HepG2 (cell line): ENCODE measurements around the gene VPS11. TPM values are rescaled to one million over a fixed set of nuclear protein-coding genes. Genes with fewer than 3 reads are reported as not detected.

Source experiments
- CEBPB ChIP-seq: IDR thresholded peaks from 2 replicates; pipeline ENCODE4 v1.6.1; 2011; ENCODE audit warnings: low read depth, low read length, improper control_type of control experiment, borderline replicate concordance
- ERF ChIP-seq: IDR thresholded peaks from 2 replicates; pipeline ENCODE4 v1.6.1; 2018; ENCODE audit warnings: missing biosample characterization, missing genetic modification reagents
- ETV5 ChIP-seq: IDR thresholded peaks from 2 replicates; pipeline ENCODE4 v1.6.1; 2018; ENCODE audit warnings: missing biosample characterization, missing genetic modification reagents, inconsistent platforms, borderline replicate concordance
- FOXJ3 ChIP-seq: sonication (generic); formaldehyde crosslinking; IDR thresholded peaks from 2 replicates; pipeline ENCODE4 v1.4.0; 2020; ENCODE audit warnings: missing genetic modification reagents, mild to moderate bottlenecking, borderline replicate concordance
- HDAC2 ChIP-seq: sonication (generic); formaldehyde crosslinking; IDR thresholded peaks from 2 replicates; pipeline ENCODE4 v1.4.0; 2020; ENCODE audit warnings: missing genetic modification reagents
- HMG20B ChIP-seq: conservative IDR thresholded peaks from 2 replicates; pipeline ENCODE4 v1.6.1; 2016; ENCODE audit warnings: missing genetic modification reagents, missing compliant biosample characterization
- IKZF1 ChIP-seq: fragments of 450-650 bp; IDR thresholded peaks from 2 replicates; pipeline ENCODE4 v1.7.1; 2016
- KAT7 ChIP-seq: IDR thresholded peaks from 2 replicates; pipeline ENCODE4 v1.6.1; 2018; ENCODE audit warnings: borderline replicate concordance, missing compliant biosample characterization
- MEF2D ChIP-seq: sonication (generic); formaldehyde crosslinking; IDR thresholded peaks from 2 replicates; pipeline ENCODE4 v1.5.1; 2020; ENCODE audit warnings: mild to moderate bottlenecking, missing genetic modification reagents
- MIER2 ChIP-seq: IDR thresholded peaks from 2 replicates; pipeline ENCODE4 v1.6.1; 2016; ENCODE audit warnings: missing biosample characterization, missing genetic modification reagents
- RAD51 ChIP-seq: fragments of 450-650 bp; IDR thresholded peaks from 2 replicates; pipeline ENCODE4 v1.6.1; 2016; ENCODE audit warnings: borderline replicate concordance
- RBFOX2 ChIP-seq: fragments of 200-400 bp; formaldehyde crosslinking; IDR thresholded peaks from 2 replicates; pipeline ENCODE4 v1.6.1; 2017; ENCODE audit warnings: low read depth, mild to moderate bottlenecking, low read length
- YEATS4 ChIP-seq: sonication (generic); formaldehyde crosslinking; IDR thresholded peaks from 2 replicates; pipeline ENCODE4 v1.4.0; 2020; ENCODE audit warnings: missing genetic modification reagents, borderline replicate concordance
- ZBTB7B ChIP-seq: sonication (generic); formaldehyde crosslinking; IDR thresholded peaks from 2 replicates; pipeline ENCODE4 v1.4.0; 2020; ENCODE audit warnings: missing genetic modification reagents
- ZIK1 ChIP-seq: sonication (generic); formaldehyde crosslinking; IDR thresholded peaks from 2 replicates; pipeline ENCODE4 v1.5.0; 2020; ENCODE audit warnings: mild to moderate bottlenecking, low read depth, missing genetic modification reagents, borderline replicate concordance
- ZNF260 ChIP-seq: sonication (generic); formaldehyde crosslinking; IDR thresholded peaks from 2 replicates; pipeline ENCODE4 v1.4.0; 2020; ENCODE audit warnings: missing genetic modification reagents, low read depth, mild to moderate bottlenecking, borderline replicate concordance
- ZNF343 ChIP-seq: sonication (generic); formaldehyde crosslinking; IDR thresholded peaks from 2 replicates; pipeline ENCODE4 v1.4.0; 2020; ENCODE audit warnings: mild to moderate bottlenecking, missing genetic modification reagents
- ZNF496 ChIP-seq: sonication (generic); formaldehyde crosslinking; IDR thresholded peaks from 2 replicates; pipeline ENCODE4 v1.8.1; 2023; ENCODE audit warnings: mild to moderate bottlenecking, moderate library complexity, missing genetic modification reagents; ENCODE audit not compliant: insufficient replicate concordance
- ZNF572 ChIP-seq: sonication (generic); formaldehyde crosslinking; IDR thresholded peaks from 2 replicates; pipeline ENCODE4 v1.5.1; 2020; ENCODE audit warnings: mild to moderate bottlenecking, missing genetic modification reagents
- ZNF607 ChIP-seq: sonication (generic); formaldehyde crosslinking; IDR thresholded peaks from 2 replicates; pipeline ENCODE4 v1.5.1; 2020; ENCODE audit warnings: missing genetic modification reagents, mild to moderate bottlenecking, borderline replicate concordance
- ZNF746 ChIP-seq: sonication (generic); formaldehyde crosslinking; IDR thresholded peaks from 2 replicates; pipeline ENCODE4 v1.8.0; 2022; ENCODE audit warnings: mild to moderate bottlenecking, missing genetic modification reagents
- polyA plus RNA-seq, 8 experiments: library from polyadenylated mRNA; depleted of rRNA in 3 of 8; stranded (reverse) in 7 of 8; unstranded in 1 of 8; fragments of >200 nt; fragmentation: Illumina TruSeq in 4 of 8; extraction: Trizol in 4 of 8; gene quantifications; 2 replicates each; pipeline versions ENCODE4 v1.2.1 to v1.2.3, GENCODE V29; 2011 to 2016; ENCODE audit warnings: low read depth in 4 of 8, missing spikeins in 1 of 8, mixed read lengths in 1 of 8; ENCODE audit not compliant: insufficient read depth in 1 of 8
- total RNA-seq, 5 experiments: library from RNA; depleted of rRNA; stranded (reverse); fragments of >200 nt; fragmentation: Illumina TruSeq; extraction: Trizol; gene quantifications; 2 replicates each; pipeline ENCODE4 v1.2.3, GENCODE V29; 2016; ENCODE audit warnings: low read depth in 1 of 5
- TF ChIP-seq, protein P1 (sequence below): sonication (generic); formaldehyde crosslinking; IDR thresholded peaks from 2 replicates; pipeline ENCODE4 v1.4.0; 2020; ENCODE audit warnings: mild to moderate bottlenecking, missing genetic modification reagents
- TF ChIP-seq, protein P2 (sequence below): sonication (generic); formaldehyde crosslinking; IDR thresholded peaks from 2 replicates; pipeline ENCODE4 v1.5.0; 2020; ENCODE audit warnings: mild to moderate bottlenecking, missing genetic modification reagents, moderate library complexity
- TF ChIP-seq, protein P3 (sequence below): sonication (generic); formaldehyde crosslinking; IDR thresholded peaks from 2 replicates; pipeline ENCODE4 v1.8.0; 2022; ENCODE audit warnings: missing genetic modification reagents, mild to moderate bottlenecking, moderate library complexity, borderline replicate concordance
- TF ChIP-seq, protein P4 (sequence below): IDR thresholded peaks from 2 replicates; pipeline ENCODE4 v1.6.1; 2012; ENCODE audit warnings: inconsistent platforms

VPS11 gene
- total and polyA plus RNA-seq, 2 of the 13 experiments (the other 11 are each of a cell fraction or from before 2014, with no cell fraction given): 13.7 to 21.6 TPM

DNA sequence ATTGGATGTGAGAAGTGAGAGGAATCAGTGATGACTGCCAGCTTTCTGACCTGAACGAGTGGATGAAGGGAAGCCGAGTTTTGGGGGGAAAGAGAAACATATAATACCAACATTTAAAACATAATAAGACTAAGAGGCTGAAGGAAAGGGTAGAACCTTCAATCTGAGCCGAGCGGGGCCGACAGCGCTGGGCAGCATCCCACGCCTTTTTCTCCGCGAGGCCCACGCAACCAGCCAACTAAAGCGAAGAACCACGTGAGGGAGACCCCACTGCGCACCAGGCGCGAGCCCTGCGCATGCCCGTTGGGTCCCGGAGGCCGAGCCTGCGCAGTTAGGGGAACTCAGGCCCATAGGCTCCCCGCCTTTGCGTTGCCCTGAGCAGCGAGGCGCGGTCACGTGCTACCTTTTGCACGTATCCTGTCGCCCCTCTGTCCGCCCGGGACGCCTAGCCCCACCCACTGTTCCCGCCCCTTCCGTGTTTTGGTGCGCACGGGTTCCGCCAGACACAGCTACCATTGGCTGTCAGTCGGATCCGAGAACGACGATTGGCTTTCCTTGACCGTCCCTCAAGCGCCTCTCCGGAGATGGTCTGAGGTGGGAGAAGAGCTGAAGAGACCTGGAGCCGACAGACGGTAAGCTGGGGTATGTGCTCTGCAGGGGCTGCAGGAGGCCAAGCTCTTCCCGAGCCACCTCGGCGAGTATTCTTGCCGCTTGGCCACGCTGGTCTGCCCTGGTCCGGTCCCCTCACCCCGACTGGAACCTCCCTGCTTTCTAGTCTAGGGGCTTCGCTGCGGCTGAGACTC, 53.6 kb downstream of the VPS11 start, which contains the start of gene HINFP (continued):
- no peak for TF ChIP-seq FOXJ3
- TF ChIP-seq HDAC2 (CRISPR knock-in tag): 0 out of 2 replicates have a peak, but pooled peaks have one; percentile 23
- TF ChIP-seq ERF: peak; percentile 13
- peak; percentile 90; the same call in 1 of the 2 replicates for TF ChIP-seq ZNF607 (CRISPR knock-in tag)
- TF ChIP-seq RBFOX2: peak; percentile 90
- TF ChIP-seq HMG20B (CRISPR knock-in tag): no peak
- no peak for TF ChIP-seq IKZF1
- TF ChIP-seq ZNF572: no peak
- TF ChIP-seq MIER2 (CRISPR knock-in tag): no peak; the same call in 1 of the 2 replicates
- TF ChIP-seq ETV5 (CRISPR knock-in tag): no peak; the same call in none of the 2 replicates
- 0 out of 2 replicates have a peak, but pooled peaks have one; percentile 29 for TF ChIP-seq ZBTB7B (CRISPR knock-in tag)
- TF ChIP-seq, protein P1, sequence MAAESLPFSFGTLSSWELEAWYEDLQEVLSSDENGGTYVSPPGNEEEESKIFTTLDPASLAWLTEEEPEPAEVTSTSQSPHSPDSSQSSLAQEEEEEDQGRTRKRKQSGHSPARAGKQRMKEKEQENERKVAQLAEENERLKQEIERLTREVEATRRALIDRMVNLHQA (CRISPR knock-in tag): no peak
- TF ChIP-seq, protein P2, sequence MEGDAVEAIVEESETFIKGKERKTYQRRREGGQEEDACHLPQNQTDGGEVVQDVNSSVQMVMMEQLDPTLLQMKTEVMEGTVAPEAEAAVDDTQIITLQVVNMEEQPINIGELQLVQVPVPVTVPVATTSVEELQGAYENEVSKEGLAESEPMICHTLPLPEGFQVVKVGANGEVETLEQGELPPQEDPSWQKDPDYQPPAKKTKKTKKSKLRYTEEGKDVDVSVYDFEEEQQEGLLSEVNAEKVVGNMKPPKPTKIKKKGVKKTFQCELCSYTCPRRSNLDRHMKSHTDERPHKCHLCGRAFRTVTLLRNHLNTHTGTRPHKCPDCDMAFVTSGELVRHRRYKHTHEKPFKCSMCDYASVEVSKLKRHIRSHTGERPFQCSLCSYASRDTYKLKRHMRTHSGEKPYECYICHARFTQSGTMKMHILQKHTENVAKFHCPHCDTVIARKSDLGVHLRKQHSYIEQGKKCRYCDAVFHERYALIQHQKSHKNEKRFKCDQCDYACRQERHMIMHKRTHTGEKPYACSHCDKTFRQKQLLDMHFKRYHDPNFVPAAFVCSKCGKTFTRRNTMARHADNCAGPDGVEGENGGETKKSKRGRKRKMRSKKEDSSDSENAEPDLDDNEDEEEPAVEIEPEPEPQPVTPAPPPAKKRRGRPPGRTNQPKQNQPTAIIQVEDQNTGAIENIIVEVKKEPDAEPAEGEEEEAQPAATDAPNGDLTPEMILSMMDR (CRISPR knock-in tag): no peak; the same call in 1 of the 2 replicates
- TF ChIP-seq ZNF343 (CRISPR knock-in tag): peak; percentile 64; the same call in 1 of the 2 replicates
- TF ChIP-seq YEATS4 (CRISPR knock-in tag): peak; percentile 54
- TF ChIP-seq ZNF496 (CRISPR knock-in tag): no peak
- TF ChIP-seq, protein P3, sequence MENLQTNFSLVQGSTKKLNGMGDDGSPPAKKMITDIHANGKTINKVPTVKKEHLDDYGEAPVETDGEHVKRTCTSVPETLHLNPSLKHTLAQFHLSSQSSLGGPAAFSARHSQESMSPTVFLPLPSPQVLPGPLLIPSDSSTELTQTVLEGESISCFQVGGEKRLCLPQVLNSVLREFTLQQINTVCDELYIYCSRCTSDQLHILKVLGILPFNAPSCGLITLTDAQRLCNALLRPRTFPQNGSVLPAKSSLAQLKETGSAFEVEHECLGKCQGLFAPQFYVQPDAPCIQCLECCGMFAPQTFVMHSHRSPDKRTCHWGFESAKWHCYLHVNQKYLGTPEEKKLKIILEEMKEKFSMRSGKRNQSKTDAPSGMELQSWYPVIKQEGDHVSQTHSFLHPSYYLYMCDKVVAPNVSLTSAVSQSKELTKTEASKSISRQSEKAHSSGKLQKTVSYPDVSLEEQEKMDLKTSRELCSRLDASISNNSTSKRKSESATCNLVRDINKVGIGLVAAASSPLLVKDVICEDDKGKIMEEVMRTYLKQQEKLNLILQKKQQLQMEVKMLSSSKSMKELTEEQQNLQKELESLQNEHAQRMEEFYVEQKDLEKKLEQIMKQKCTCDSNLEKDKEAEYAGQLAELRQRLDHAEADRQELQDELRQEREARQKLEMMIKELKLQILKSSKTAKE (CRISPR knock-in tag): no peak
- no peak for TF ChIP-seq ZNF260 (CRISPR knock-in tag)
- peak; percentile 46; the same call in 1 of the 2 replicates for TF ChIP-seq ZIK1
- TF ChIP-seq ZNF746 (CRISPR knock-in tag): no peak
- 0 out of 2 replicates have a peak, but pooled peaks have one; percentile 17 for TF ChIP-seq MEF2D (CRISPR knock-in tag)
- TF ChIP-seq CEBPB: no peak
- TF ChIP-seq, protein P4, sequence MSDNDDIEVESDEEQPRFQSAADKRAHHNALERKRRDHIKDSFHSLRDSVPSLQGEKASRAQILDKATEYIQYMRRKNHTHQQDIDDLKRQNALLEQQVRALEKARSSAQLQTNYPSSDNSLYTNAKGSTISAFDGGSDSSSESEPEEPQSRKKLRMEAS: peak; percentile 99
- no peak; the same call in 1 of the 2 replicates for TF ChIP-seq KAT7
- TF ChIP-seq RAD51: peak; percentile 94
